NCI-H2081 (cell line): Measurements from ENCODE around the gene CFAP54.
"Not testable (repeated sequence)": the region's sequence is repeated elsewhere in the genome, so short reads cannot be mapped to it uniquely, and the experiment has no call there.

ENCODE experiments used
- DNase-seq, 2 experiments: peaks; one replicate each; lab custom pipeline; 2025; lab: John Stamatoyannopoulos, UW

The CFAP54 gene

DNA sequence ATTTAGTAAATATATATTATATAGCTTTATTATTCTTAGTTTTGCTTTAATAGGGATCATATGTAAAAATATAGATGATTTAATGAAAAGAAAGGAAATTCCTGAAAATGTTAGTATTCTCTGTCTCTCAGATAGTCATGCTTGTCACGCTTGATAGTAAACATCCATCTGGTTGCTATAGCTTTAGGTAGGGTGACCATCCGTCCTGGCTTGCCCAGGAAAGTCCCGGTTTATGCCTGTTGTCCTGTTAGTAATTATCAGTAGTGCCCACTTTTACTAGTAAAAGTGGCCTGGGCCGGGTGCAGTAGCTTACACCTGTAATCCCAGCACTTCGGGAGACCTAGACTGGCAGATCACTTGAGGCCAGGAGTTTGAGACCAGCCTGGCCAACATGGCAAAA lies 23.8 kb downstream of the CFAP54 start:
- DNase-seq = no peak

GRCh38 chr12:96513681-96514080 lies 24.3 kb downstream of the CFAP54 start:
- DNase-seq = no peak

GRCh38 chr12:96514328-96514727 lies 25.0 kb downstream of the CFAP54 start:
- no peak for DNase-seq

DNA sequence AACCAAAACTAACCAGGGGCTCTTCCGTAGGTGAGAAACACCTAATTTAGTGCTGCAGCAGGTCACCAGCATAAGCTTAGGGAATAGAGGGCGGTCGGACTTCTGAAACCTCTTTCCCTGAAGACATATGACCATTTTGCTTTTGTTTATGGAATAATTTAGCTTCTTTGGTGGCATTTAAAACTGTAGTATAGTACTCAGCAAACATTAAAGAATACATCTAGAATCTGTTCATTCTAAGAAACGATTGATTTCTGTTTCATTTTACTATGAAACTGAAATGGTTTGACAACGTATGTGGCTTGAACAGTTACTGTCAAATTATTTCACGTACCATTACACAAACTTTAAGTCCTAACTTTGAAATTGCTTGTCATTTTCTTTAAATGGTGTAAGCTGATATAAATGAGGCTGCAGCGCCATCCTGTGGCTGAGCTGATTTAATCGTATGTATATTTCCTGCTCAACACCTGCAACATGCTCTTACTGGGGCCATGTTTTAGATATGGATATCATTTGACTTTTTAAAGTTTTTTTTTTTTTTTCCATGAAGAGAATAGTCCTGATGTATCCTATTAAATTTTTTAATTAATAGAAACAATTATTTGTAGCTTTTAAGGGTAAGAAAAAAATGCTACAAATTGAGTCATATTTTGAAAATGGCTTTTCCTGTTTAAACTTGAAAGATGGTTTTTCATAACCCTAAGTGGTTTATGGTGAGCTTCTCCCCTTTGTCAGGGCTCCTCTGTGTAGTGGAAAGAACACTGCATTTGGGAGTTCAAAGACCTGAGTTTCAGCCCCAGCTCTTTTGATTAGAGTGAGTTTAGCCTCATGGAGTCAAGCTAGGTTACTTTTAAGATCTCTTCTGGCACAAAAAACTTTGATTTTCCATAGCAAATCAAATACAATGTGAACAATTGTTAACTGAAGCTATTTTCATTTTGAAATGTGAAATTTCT lies 27.4 kb downstream of the CFAP54 start:
- DNase-seq = peak; percentile 57 to 59

- no peak for DNase-seq
Measured at GRCh38 chr12:96520767-96521166, 31.4 kb downstream of the CFAP54 start.

GRCh38 chr12:96521895-96522682 lies 32.7 kb downstream of the CFAP54 start:
- DNase-seq = no peak

DNA sequence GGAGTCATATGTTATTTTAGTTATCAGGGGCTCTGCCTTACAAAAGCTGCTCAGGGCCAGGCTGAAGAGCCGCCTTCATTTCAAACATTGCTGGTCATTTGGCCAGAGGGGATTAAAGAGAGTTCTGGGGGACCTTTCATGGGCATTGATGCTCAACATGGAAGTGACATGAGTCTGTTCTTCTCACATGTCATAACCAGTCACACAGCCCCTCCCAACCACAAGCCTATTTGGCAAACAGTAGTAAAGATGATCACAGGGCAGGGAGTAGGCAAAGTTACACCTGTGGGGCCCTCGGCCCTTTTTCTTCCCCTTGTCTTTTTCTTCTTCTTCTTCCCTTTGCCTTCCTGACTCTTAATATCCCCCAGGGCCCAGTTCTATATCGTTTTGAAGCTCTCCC lies 33.3 kb downstream of the CFAP54 start:
- DNase-seq = no peak

- no peak for DNase-seq
Measured at GRCh38 chr12:96526110-96526509, 36.7 kb downstream of the CFAP54 start.

DNA sequence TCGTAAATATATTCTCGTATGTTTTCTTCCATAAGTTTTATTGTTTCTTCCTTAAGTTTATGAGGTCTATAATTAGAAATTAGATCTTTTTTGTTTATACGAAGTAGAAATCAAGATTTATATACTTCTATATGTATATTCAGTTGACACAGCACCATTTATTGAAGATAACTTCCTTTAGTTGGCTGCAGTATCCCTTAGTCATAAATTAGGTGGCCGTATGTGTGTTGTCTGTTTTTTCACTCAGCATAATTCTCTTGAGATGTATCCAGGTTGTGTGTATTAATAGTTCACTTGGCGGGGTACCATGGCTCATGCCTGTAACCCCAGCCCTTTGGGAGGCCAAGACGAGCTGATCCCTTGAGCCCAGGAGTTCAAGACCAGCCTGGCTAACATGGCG lies 40.5 kb downstream of the CFAP54 start:
- DNase-seq = no peak

- DNase-seq = no peak
Measured at GRCh38 chr12:96534339-96534738, 45.0 kb downstream of the CFAP54 start.

DNA sequence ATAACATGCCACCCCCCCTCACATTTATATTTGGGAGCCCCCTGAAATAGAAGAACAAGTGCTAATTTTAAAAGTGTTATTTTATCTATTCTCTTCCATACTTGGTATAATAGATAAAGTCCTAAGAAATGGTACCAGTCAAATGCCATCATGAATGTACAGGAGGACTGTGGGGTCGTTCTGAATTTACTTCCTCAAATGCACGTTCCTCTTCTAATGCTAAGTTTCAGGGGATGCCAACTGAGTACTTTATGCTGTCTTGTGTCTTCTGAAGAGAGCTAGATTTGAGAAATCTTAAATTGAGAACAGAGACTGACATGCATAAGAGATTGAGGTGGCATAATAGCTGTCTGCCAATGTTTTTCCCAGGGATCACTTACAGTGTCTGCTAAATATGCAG lies 59.0 kb downstream of the CFAP54 start:
- no peak for DNase-seq

GRCh38 chr12:96549341-96549740 lies 60.0 kb downstream of the CFAP54 start:
- no peak for DNase-seq

- no peak for DNase-seq
Measured at GRCh38 chr12:96570579-96570978, 81.2 kb downstream of the CFAP54 start.

- no peak for DNase-seq
Measured at GRCh38 chr12:96571101-96571862, 81.9 kb downstream of the CFAP54 start.

DNA sequence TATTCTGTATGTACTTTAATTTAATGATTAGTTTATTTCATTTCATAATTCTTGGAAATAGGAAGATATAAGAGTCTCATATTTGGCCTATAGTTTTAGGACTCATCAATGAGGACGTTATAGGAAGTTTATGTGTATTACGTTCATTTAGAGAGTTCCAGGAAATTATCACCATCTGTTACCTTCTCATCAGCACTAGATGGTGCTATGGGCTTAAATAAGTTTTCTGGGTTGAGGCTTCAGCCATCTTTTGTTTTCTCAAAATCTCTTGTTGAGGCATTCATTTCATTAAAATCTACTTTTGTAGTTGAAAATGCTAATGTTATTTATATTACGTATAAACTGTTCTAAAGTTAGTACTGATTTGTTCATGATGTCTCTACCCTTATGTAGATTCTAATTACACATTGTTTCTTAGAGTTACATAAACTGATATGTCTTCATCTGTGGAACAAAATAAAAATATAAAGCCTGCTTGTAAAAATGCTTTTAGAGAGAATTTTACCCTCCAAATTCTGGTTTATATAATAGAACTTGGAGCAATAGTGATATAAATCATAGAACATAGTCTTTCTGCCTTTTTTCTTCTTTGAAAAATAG lies 89.2 kb downstream of the CFAP54 start:
- DNase-seq = peak; percentile 73 to 80

DNA sequence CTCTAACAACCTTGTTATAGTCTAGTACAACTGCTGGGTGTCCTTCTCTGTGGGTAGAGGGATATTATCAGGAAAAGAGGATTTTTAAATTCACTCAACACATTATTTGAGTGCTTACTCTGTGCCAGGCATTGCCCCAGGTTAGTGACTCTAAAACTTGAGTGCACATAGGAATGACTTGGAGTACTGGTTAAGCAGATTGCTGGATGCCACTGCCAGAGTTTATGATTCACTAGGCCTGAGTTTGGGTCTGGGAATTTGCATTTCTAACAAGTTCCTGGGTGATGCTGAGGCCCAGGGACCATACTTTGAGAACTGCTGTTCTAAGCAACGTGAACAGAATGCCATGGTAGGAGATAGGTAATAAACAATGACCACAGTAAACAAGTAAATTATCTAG lies 96.6 kb downstream of the CFAP54 start:
- DNase-seq = no peak

GRCh38 chr12:96587691-96588090 lies 98.3 kb downstream of the CFAP54 start:
- DNase-seq = no peak

DNA sequence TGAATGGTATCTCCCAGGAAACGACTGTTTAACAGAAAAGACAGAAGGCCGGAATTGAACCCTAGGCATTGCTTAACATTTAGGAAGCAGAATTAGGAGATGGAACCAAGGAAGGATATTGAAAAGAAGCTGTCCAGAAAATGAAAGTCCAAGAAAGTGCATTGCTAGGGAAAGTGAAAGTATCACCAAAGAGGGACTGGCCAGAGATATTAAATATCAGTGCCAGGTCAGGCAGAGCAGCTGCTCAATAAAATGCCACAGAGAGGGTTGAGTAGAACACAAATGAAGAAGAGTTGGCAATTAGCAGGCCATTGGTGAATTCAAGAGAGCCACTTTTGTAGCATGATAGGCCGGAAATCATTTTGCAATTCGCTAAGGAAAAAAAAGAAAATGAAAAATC lies 101.6 kb downstream of the CFAP54 start:
- no peak for DNase-seq

- DNase-seq = not testable (repeated sequence)
Measured at GRCh38 chr12:96604374-96604773, 115.0 kb downstream of the CFAP54 start.

- DNase-seq = no peak
Measured at GRCh38 chr12:96605684-96606083, 116.3 kb downstream of the CFAP54 start.

GRCh38 chr12:96606134-96606533 lies 116.8 kb downstream of the CFAP54 start:
- DNase-seq = no peak

GRCh38 chr12:96606644-96607043 lies 117.3 kb downstream of the CFAP54 start:
- no peak for DNase-seq
